ENCODE results near the gene PNPLA3.
A peak's percentile ranks its signal among the peaks of the same experiment; 100 is the strongest.

GRCh38 chr22:43969021-43969878, 45.6 kb downstream of the PNPLA3 start:
- TF ChIP-seq ELF1 (tag; IDR thresholded peaks at IDR 0.05), result no peak
- TF ChIP-seq, protein P1, sequence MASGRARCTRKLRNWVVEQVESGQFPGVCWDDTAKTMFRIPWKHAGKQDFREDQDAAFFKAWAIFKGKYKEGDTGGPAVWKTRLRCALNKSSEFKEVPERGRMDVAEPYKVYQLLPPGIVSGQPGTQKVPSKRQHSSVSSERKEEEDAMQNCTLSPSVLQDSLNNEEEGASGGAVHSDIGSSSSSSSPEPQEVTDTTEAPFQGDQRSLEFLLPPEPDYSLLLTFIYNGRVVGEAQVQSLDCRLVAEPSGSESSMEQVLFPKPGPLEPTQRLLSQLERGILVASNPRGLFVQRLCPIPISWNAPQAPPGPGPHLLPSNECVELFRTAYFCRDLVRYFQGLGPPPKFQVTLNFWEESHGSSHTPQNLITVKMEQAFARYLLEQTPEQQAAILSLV (tag; IDR thresholded peaks at IDR 0.05), result no peak
- TF ChIP-seq NFXL1 (CRISPR knock-in tag; IDR thresholded peaks at IDR 0.05), result no peak
- no peak for TF ChIP-seq CTCF (IDR thresholded peaks at IDR 0.05 in 2 of 3, conservative IDR thresholded peaks at IDR 0.05 in 1 of 3; ENCODE audit: insufficient read depth in 2 of 3, low read depth in 1 of 3, low read length in 3 of 3)
- no peak for TF ChIP-seq BRCA1 (IDR thresholded peaks at IDR 0.05)
- TF ChIP-seq BRCA1 (CRISPR knock-in tag; IDR thresholded peaks at IDR 0.05), result no peak
- peak; percentile 78 for TF ChIP-seq MTA1 (IDR thresholded peaks at IDR 0.05; ENCODE audit: borderline replicate concordance)
- TF ChIP-seq, protein P2, sequence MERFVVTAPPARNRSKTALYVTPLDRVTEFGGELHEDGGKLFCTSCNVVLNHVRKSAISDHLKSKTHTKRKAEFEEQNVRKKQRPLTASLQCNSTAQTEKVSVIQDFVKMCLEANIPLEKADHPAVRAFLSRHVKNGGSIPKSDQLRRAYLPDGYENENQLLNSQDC (CRISPR knock-in tag; IDR thresholded peaks at IDR 0.05), result no peak
- TF ChIP-seq ATF7 (IDR thresholded peaks at IDR 0.05), result no peak; the same call in 1 of the 2 replicates
- no peak for TF ChIP-seq ETS1 (conservative IDR thresholded peaks at IDR 0.05; ENCODE audit: control insufficient read depth, low read depth, low read length)

All from K562 (cell line).